ENCODE results near the gene SEC62.

- TF ChIP-seq CTCF (conservative IDR thresholded peaks at IDR 0.05; ENCODE audit: low read length): no peak
- no peak for TF ChIP-seq EZH2phosphoT487 (IDR thresholded peaks at IDR 0.05; ENCODE audit: borderline replicate concordance, low read depth, low read length)
These were observed 1.7 kb downstream of the SEC62 start for GRCh38 chr3:169968224-169968885.

All from OCI-LY7 (cell line).